GM15510 (cell line): ENCODE data around the gene DHX29.

Source experiments
- POLR2A ChIP-seq: IDR thresholded peaks from 3 replicates; pipeline ENCODE4 v1.6.1; 2011; ENCODE audit warnings: borderline replicate concordance; ENCODE audit not compliant: insufficient read length; ENCODE audit errors: extremely low read depth

Gene DHX29

GRCh38 chr5:55294935-55295334, 12.6 kb downstream of the DHX29 start:
- no peak for TF ChIP-seq POLR2A

GRCh38 chr5:55290991-55291390, 16.5 kb downstream of the DHX29 start:
- TF ChIP-seq POLR2A, result no peak

- no peak for TF ChIP-seq POLR2A
Measured at GRCh38 chr5:55289808-55290207, 17.7 kb downstream of the DHX29 start.

GRCh38 chr5:55286411-55286933, 21.0 kb downstream of the DHX29 start:
- no peak for TF ChIP-seq POLR2A

- TF ChIP-seq POLR2A, result no peak
Measured at GRCh38 chr5:55278778-55279177, 28.7 kb downstream of the DHX29 start.

GRCh38 chr5:55276771-55277170, 30.7 kb downstream of the DHX29 start:
- no peak for TF ChIP-seq POLR2A

- TF ChIP-seq POLR2A, result no peak
Measured at GRCh38 chr5:55258339-55258738, 49.2 kb downstream of the DHX29 start.

GRCh38 chr5:55254802-55255201, 52.7 kb downstream of the DHX29 start:
- no peak for TF ChIP-seq POLR2A

- no peak for TF ChIP-seq POLR2A
Measured at GRCh38 chr5:55250064-55250463, 57.4 kb downstream of the DHX29 start.

GRCh38 chr5:55241746-55242145, 65.7 kb downstream of the DHX29 start:
- TF ChIP-seq POLR2A, result no peak

- TF ChIP-seq POLR2A, result no peak
Measured at GRCh38 chr5:55236800-55237199, 70.7 kb downstream of the DHX29 start.

GRCh38 chr5:55234121-55234700, 73.3 kb downstream of the DHX29 start:
- no peak for TF ChIP-seq POLR2A

GRCh38 chr5:55232985-55233928, 74.2 kb downstream of the DHX29 start, which contains the start of gene CCNO:
CCNO (minus strand) TSS chr5:55233608; CDS start chr5:55233523, 85 bp downstream.
- no peak for TF ChIP-seq POLR2A

GRCh38 chr5:55232271-55232984, 75.1 kb downstream of the DHX29 start:
- TF ChIP-seq POLR2A, result no peak

- TF ChIP-seq POLR2A, result no peak
Measured at GRCh38 chr5:55231919-55232270, 75.6 kb downstream of the DHX29 start.
